Right renal cortex interstitium (tissue), 3 donors: ENCODE data around the gene TSFM. TPM values are rescaled to one million over a fixed set of nuclear protein-coding genes. Genes with fewer than 3 reads are reported as not detected.

Experiments used
- DNase-seq, 3 donors: peaks; one replicate each; pipeline ENCODE4 v3.0.0-alpha.2; 2013; ENCODE audit warnings: low read depth in 3 of 3, low spot score in 2 of 3
- polyA plus RNA-seq, 3 donors: library from polyadenylated mRNA; unstranded; fragments of 120-200 nt; gene quantifications; one replicate each; pipeline ENCODE4 v1.2.1, GENCODE V29; 2013; ENCODE audit not compliant: insufficient read length in 3 of 3

TSFM gene
- polyA plus RNA-seq, 3 donors, result 36.3 to 45.5 (median 42.2) TPM

GRCh38 chr12:57745485-57745881 is 37.1 kb upstream of the TSFM start:
- DNase-seq, result no peak

- no peak for DNase-seq
Measured at GRCh38 chr12:57746025-57746424, 36.6 kb upstream of the TSFM start.

GRCh38 chr12:57749061-57749460 is 33.5 kb upstream of the TSFM start:
- DNase-seq, result no peak

GRCh38 chr12:57750561-57751431 is 31.8 kb upstream of the TSFM start:
- DNase-seq, result no peak

- DNase-seq, result no peak
Measured at GRCh38 chr12:57751432-57751787, 31.2 kb upstream of the TSFM start.

GRCh38 chr12:57751788-57752667 is 30.6 kb upstream of the TSFM start, which contains the start of gene CDK4:
CDK4 (minus strand) TSS chr12:57752310; CDS start chr12:57751717, 593 bp downstream.
- peak; percentile 94 to 97 (median 94) for DNase-seq

GRCh38 chr12:57752668-57753000 is 30.0 kb upstream of the TSFM start:
- no peak for DNase-seq

GRCh38 chr12:57753756-57754337 is 28.7 kb upstream of the TSFM start:
- no peak for DNase-seq

GRCh38 chr12:57754411-57755193 is 28.0 kb upstream of the TSFM start, which contains the start of gene MARCHF9:
MARCHF9 (plus strand) TSS chr12:57755103; CDS start chr12:57755529, 426 bp downstream.
- DNase-seq, result no peak

GRCh38 chr12:57755194-57755453 is 27.5 kb upstream of the TSFM start:
- DNase-seq, result no peak

- no peak for DNase-seq
Measured at GRCh38 chr12:57755454-57756372, 26.9 kb upstream of the TSFM start.

- no peak for DNase-seq
Measured at GRCh38 chr12:57756406-57757341, 25.9 kb upstream of the TSFM start.

- DNase-seq, result no peak
Measured at GRCh38 chr12:57757771-57758170, 24.8 kb upstream of the TSFM start.

- DNase-seq, result no peak
Measured at GRCh38 chr12:57758552-57759359, 23.8 kb upstream of the TSFM start.

GRCh38 chr12:57759360-57759980 is 23.1 kb upstream of the TSFM start:
- no peak for DNase-seq

GRCh38 chr12:57760347-57760982 is 22.1 kb upstream of the TSFM start:
- DNase-seq, result no peak
